HepG2 (cell line): ENCODE results near the gene ZNF287. TPM values are rescaled to one million over a fixed set of nuclear protein-coding genes. Genes with fewer than 3 reads are reported as not detected.

Source experiments
- ATAC-seq: fragments of 200-7000 bp; cut with Tn5 transposase; 3 replicates; pipeline ENCODE4 v1.9.1; 2020; ENCODE audit warnings: mild to moderate bottlenecking, moderate library complexity
- BruUV-seq: library from RNA; stranded (reverse); fragments of 400-500 nt; replicated peaks from 2 replicates; lab custom pipeline; 2021; lab: Mats Ljungman, UMichigan
- CTCF ChIA-PET: fragments of 300-600 bp; formaldehyde crosslinking; extraction: SDS; loops from one replicate; lab custom pipeline; 2021; ENCODE audit warnings: low total read pairs, inconsistent platforms, low intra/inter-chr PET ratio; lab: Yijun Ruan, JAX
- POLR2A ChIA-PET: fragments of 350-600 bp; sonication (Branson Sonifier 250); formaldehyde crosslinking; loops from one replicate; lab custom pipeline; 2020; ENCODE audit warnings: antibody characterized with exemption, inconsistent platforms; lab: Yijun Ruan, JAX
- DNase-seq: peaks from one replicate; pipeline ENCODE4 v3.0.0-alpha.2; 2015; ENCODE audit warnings: low spot score
- FAIRE-seq: peaks from 3 replicates; lab custom pipeline; 2011; peaks lifted over from hg19 to GRCh38; lab: Jason Lieb, UNC
- H2AFZ ChIP-seq: one replicate; pipeline ENCODE4 v1.6.1; 2011; ENCODE audit warnings: low read length, inconsistent platforms
- H3K27ac ChIP-seq: fragments of 300-600 bp; 3 replicates; pipeline ENCODE4 v1.8.0; 2011; ENCODE audit warnings: mixed run types, mild to moderate bottlenecking, mixed read lengths, low read length, inconsistent platforms; ENCODE audit not compliant: insufficient read depth; ENCODE audit errors: extremely low read length
- H3K27me3 ChIP-seq, 2 experiments: fragments of 200-600 bp in 1 of 2; 2 replicates in 1 of 2; 3 replicates in 1 of 2; pipeline versions ENCODE4 v1.6.0 to v1.8.0; 2011; ENCODE audit warnings: low read length in 2 of 2, mild to moderate bottlenecking in 2 of 2, moderate library complexity in 2 of 2, inconsistent platforms in 1 of 2; ENCODE audit not compliant: insufficient read depth in 2 of 2, control insufficient read depth in 1 of 2
- H3K36me3 ChIP-seq, 2 experiments: fragments of 200-600 bp in 1 of 2; replicated peaks in 1 of 2; 2 replicates in 1 of 2; 3 replicates in 1 of 2; pipeline versions ENCODE4 v1.5.1 to v1.8.0; 2011; ENCODE audit warnings: low read length in 2 of 2, inconsistent platforms in 1 of 2; ENCODE audit not compliant: insufficient read depth in 2 of 2, control insufficient read depth in 1 of 2
- H3K4me1 ChIP-seq: 2 replicates; pipeline ENCODE4 v1.5.1; 2012; ENCODE audit warnings: low read length, inconsistent platforms; ENCODE audit not compliant: insufficient read depth
- H3K4me2 ChIP-seq: 2 replicates; pipeline ENCODE4 v1.6.0; 2011; ENCODE audit warnings: low read depth, low read length, inconsistent platforms
- H3K4me3 ChIP-seq, 3 experiments: fragments of 200-600 bp in 1 of 3; sonication (generic), shearing (Covaris generic) in 1 of 3; replicated peaks in 1 of 3; 2 replicates each; pipeline ENCODE4 v1.5.1; 2011 to 2016; ENCODE audit warnings: low read length in 3 of 3, inconsistent platforms in 2 of 3, low read depth in 2 of 3, mild to moderate bottlenecking in 2 of 3, control low read depth in 1 of 3, mixed read lengths in 1 of 3; ENCODE audit not compliant: insufficient read depth in 1 of 3
- H3K79me2 ChIP-seq: one replicate; pipeline ENCODE4 v1.6.1; 2011; ENCODE audit warnings: low read length, inconsistent platforms; ENCODE audit not compliant: insufficient read depth
- H3K9ac ChIP-seq: 2 replicates; pipeline ENCODE4 v1.6.0; 2011; ENCODE audit warnings: mild to moderate bottlenecking, low read depth, low read length, inconsistent platforms; ENCODE audit not compliant: insufficient read depth
- H3K9me3 ChIP-seq: 2 replicates; pipeline ENCODE4 v1.5.1; 2012; ENCODE audit warnings: mild to moderate bottlenecking, low read length
- H4K20me1 ChIP-seq: 2 replicates; pipeline ENCODE4 v1.6.0; 2011; ENCODE audit warnings: inconsistent platforms, mild to moderate bottlenecking, low read length, moderate library complexity; ENCODE audit not compliant: insufficient read depth
- ATF5 ChIP-seq: sonication (generic); formaldehyde crosslinking; IDR thresholded peaks from 2 replicates; pipeline ENCODE4 v1.4.0; 2020; ENCODE audit warnings: mild to moderate bottlenecking, low read depth, missing genetic modification reagents
- CEBPB ChIP-seq: IDR thresholded peaks from 2 replicates; pipeline ENCODE4 v1.6.1; 2011; ENCODE audit warnings: low read depth, low read length, improper control_type of control experiment, borderline replicate concordance
- KAT7 ChIP-seq: IDR thresholded peaks from 2 replicates; pipeline ENCODE4 v1.6.1; 2018; ENCODE audit warnings: borderline replicate concordance, missing compliant biosample characterization
- MEIS2 ChIP-seq: sonication (generic); formaldehyde crosslinking; IDR thresholded peaks from 2 replicates; pipeline ENCODE4 v1.9.0; 2021; ENCODE audit warnings: mild to moderate bottlenecking, missing genetic modification reagents
- MZF1 ChIP-seq: sonication (generic); formaldehyde crosslinking; IDR thresholded peaks from 2 replicates; pipeline ENCODE4 v1.8.1; 2023; ENCODE audit warnings: mild to moderate bottlenecking, missing genetic modification reagents, borderline replicate concordance
- NR3C1 ChIP-seq: sonication (generic); formaldehyde crosslinking; IDR thresholded peaks from 2 replicates; pipeline ENCODE4 v1.4.0; 2020; ENCODE audit warnings: missing genetic modification reagents
- XRCC5 ChIP-seq: fragments of 200-400 bp; formaldehyde crosslinking; optimal IDR thresholded peaks from 2 replicates; pipeline ENCODE3; 2017; ENCODE audit warnings: mild to moderate bottlenecking, low read length
- ZNF44 ChIP-seq: sonication (generic); formaldehyde crosslinking; IDR thresholded peaks from 2 replicates; pipeline ENCODE4 v1.5.1; 2020; ENCODE audit warnings: mild to moderate bottlenecking, missing genetic modification reagents
- ZNF510 ChIP-seq: sonication (generic); formaldehyde crosslinking; IDR thresholded peaks from 2 replicates; pipeline ENCODE4 v1.4.0; 2020; ENCODE audit warnings: low read depth, mild to moderate bottlenecking, missing genetic modification reagents
- WGBS: methylation state at CpG from one replicate; pipeline ENCODE4 v1.1.6; 2017; ENCODE audit warnings: low lambda C conversion rate; 5-methylcytosine and 5-hydroxymethylcytosine counted together
- in situ Hi-C: cut with HindIII; loops from 2 replicates; pipeline ENCODE4 v1.10.0; 2017; ENCODE audit warnings: low pct_unique_long_range_greater_than_20kb; ENCODE audit not compliant: extremely low pct_ligation_motif_present
- intact Hi-C: fragments of 100-400 bp; cut with micrococcal nuclease; formaldehyde crosslinking; loops from one replicate; pipeline ENCODE4 v1.10.0; 2022; ENCODE audit not compliant: unreplicated experiment
- polyA plus RNA-seq, 8 experiments: library from polyadenylated mRNA; depleted of rRNA in 3 of 8; stranded (reverse) in 7 of 8; unstranded in 1 of 8; fragments of >200 nt; fragmentation: Illumina TruSeq in 4 of 8; extraction: Trizol in 4 of 8; gene quantifications; 2 replicates each; pipeline versions ENCODE4 v1.2.1 to v1.2.3, GENCODE V29; 2011 to 2016; ENCODE audit warnings: low read depth in 4 of 8, missing spikeins in 1 of 8, mixed read lengths in 1 of 8; ENCODE audit not compliant: insufficient read depth in 1 of 8
- total RNA-seq, 5 experiments: library from RNA; depleted of rRNA; stranded (reverse); fragments of >200 nt; fragmentation: Illumina TruSeq; extraction: Trizol; gene quantifications; 2 replicates each; pipeline ENCODE4 v1.2.3, GENCODE V29; 2016; ENCODE audit warnings: low read depth in 1 of 5
- TF ChIP-seq, protein P1 (sequence below): fragments of 450-650 bp; IDR thresholded peaks from 2 replicates; pipeline ENCODE4 v1.6.1; 2017
- TF ChIP-seq, protein P2 (sequence below): sonication (generic); formaldehyde crosslinking; IDR thresholded peaks from 2 replicates; pipeline ENCODE4 v1.4.0; 2020; ENCODE audit warnings: mild to moderate bottlenecking, missing genetic modification reagents

Gene ZNF287
- total and polyA plus RNA-seq, 2 of the 13 experiments (the other 11 are each of a cell fraction or from before 2014, with no cell fraction given), result 0.21 TPM; not detected in 1

GRCh38 chr17:16552637-16553045 lies 16.4 kb downstream of the ZNF287 start:
- in situ Hi-C loops, result no loop called here
- POLR2A ChIA-PET, result no interaction called here
- intact Hi-C loops, result no loop called here

More at GRCh38 chr17:16552637-16553045, 16.4 kb downstream of the ZNF287 start:
- Histone ChIP-seq H3K9me3 (peaks cover 68% of the 10 kb centered on the region), H3K4me1 (no peaks in the 10 kb centered on the region), H2AFZ (no peak overlapping the region), H3K9ac (no peak overlapping the region), H3K36me3 (no peaks in the 10 kb centered on the region), H3K27ac (no peak overlapping the region), H4K20me1 (no peaks in the 10 kb centered on the region), H3K4me2 (no peak overlapping the region), H3K27me3 (no peaks in the 10 kb centered on the region), H3K79me2 (no peaks in the 10 kb centered on the region), H3K4me3 (no peak overlapping the region)
- no peak for DNase-seq
- CTCF ChIA-PET, result no interaction called here
- 8% methylated on average over 3 of the region's 3 CpGs for WGBS
- ATAC-seq, result no peak
- FAIRE-seq, result no peak
- no TSS peak for BruUV-seq
- TF ChIP-seq ATF5 (no peak), MEIS2 (no peak), NR3C1 (CRISPR knock-in tag) (no peak), ZNF510 (no peak), CEBPB (no peak), MZF1 (CRISPR knock-in tag) (no peak), ZNF44 (no peak), XRCC5 (no peak), KAT7 (no peak)
- TF ChIP-seq, protein P1, sequence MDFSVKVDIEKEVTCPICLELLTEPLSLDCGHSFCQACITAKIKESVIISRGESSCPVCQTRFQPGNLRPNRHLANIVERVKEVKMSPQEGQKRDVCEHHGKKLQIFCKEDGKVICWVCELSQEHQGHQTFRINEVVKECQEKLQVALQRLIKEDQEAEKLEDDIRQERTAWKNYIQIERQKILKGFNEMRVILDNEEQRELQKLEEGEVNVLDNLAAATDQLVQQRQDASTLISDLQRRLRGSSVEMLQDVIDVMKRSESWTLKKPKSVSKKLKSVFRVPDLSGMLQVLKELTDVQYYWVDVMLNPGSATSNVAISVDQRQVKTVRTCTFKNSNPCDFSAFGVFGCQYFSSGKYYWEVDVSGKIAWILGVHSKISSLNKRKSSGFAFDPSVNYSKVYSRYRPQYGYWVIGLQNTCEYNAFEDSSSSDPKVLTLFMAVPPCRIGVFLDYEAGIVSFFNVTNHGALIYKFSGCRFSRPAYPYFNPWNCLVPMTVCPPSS, result no peak
- TF ChIP-seq, protein P2, sequence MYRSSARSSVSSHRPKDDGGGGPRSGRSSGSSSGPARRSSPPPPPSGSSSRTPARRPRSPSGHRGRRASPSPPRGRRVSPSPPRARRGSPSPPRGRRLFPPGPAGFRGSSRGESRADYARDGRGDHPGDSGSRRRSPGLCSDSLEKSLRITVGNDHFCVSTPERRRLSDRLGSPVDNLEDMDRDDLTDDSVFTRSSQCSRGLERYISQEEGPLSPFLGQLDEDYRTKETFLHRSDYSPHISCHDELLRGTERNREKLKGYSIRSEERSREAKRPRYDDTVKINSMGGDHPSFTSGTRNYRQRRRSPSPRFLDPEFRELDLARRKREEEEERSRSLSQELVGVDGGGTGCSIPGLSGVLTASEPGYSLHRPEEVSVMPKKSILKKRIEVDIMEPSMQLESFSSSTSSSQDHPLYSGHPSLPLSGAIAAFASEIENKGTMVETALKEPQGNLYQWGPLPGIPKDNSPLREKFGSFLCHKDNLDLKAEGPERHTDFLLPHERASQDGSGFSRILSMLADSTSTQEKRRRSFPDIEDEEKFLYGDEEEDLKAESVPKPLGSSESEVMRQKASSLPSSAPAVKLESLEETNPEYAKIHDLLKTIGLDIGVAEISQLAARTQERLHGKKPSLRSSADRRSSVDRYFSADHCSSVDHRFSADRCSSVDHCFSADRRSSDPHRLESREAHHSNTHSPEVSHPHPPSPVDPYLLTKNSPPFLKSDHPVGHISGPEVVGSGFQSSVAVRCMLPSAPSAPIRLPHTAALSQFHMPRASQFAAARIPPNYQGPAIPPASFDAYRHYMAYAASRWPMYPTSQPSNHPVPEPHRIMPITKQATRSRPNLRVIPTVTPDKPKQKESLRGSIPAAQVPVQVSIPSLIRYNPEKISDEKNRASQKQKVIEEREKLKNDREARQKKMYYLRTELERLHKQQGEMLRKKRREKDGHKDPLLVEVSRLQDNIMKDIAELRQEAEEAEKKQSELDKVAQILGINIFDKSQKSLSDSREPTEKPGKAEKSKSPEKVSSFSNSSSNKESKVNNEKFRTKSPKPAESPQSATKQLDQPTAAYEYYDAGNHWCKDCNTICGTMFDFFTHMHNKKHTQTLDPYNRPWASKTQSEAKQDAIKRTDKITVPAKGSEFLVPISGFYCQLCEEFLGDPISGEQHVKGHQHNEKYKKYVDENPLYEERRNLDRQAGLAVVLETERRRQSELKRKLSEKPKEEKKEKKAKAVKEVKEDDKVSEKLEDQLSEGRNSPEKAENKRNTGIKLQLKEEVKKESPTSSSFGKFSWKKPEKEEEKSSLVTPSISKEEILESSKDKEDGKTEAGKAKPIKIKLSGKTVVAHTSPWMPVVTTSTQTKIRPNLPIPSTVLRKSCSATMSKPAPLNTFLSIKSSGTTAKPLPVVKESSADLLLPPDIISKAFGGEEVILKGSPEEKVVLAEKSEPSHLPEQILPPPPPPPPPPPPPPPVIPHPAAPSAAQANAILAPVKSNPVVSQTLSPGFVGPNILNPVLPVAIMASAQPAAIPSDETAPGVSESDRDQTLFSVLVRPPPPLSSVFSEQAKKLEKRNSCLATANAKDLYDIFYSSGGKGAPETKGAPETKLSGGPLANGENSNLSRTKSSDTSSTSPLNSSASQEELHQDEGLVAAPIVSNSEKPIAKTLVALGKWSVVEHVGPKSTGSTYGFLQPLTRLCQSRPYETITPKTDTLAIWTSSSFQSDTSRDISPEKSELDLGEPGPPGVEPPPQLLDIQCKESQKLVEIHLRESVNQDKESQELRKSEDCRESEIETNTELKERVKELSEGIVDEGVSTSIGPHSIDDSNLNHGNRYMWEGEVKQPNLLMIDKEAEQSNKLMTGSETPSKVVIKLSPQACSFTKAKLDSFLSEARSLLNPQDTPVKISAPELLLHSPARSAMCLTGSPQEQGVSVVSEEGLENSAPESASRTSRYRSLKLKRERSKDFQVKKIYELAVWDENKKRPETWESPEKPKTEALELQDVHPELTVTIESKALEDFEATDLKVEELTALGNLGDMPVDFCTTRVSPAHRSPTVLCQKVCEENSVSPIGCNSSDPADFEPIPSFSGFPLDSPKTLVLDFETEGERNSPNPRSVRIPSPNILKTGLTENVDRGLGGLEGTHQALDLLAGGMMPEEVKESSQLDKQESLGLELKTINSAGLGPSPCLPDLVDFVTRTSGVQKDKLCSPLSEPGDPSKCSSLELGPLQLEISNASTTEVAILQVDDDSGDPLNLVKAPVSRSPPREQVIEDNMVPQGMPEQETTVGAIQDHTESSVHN, result no peak
